K562 (cell line): Measurements from ENCODE around the gene POT1. TPM values are rescaled to one million over a fixed set of nuclear protein-coding genes. Genes with fewer than 3 reads are reported as not detected.
A peak's percentile ranks its signal among the peaks of the same experiment; 100 is the strongest.

Experiments used
- ARID3A ChIP-seq: IDR thresholded peaks from 2 replicates; pipeline ENCODE4 v1.6.1; 2012; ENCODE audit warnings: low read depth, low read length, improper control_type of control experiment, borderline replicate concordance
- GABPA ChIP-seq: fragments of 200-800 bp; sonication (Bioruptor generic); conservative IDR thresholded peaks from 2 replicates; pipeline ENCODE4 v1.6.1; 2016; ENCODE audit warnings: low read depth, missing genetic modification characterization, missing compliant biosample characterization
- HEY1 ChIP-seq: fragments of 250-450 bp; sonication (Bioruptor Pico); IDR thresholded peaks from 2 replicates; pipeline ENCODE4 v1.5.0; 2020; ENCODE audit warnings: mild to moderate bottlenecking, moderate library complexity, borderline replicate concordance
- MGA ChIP-seq: fragments of 450-650 bp; IDR thresholded peaks from 2 replicates; pipeline ENCODE4 v1.6.1; 2016; ENCODE audit warnings: mild to moderate bottlenecking, moderate library complexity
- POLR2H ChIP-seq: IDR thresholded peaks from 2 replicates; pipeline ENCODE4 v1.6.1; 2016; ENCODE audit warnings: missing genetic modification characterization, low read depth, mild to moderate bottlenecking, control low read depth, missing compliant biosample characterization, moderate library complexity
- TAF9B ChIP-seq: fragments of 450-650 bp; IDR thresholded peaks from 2 replicates; pipeline ENCODE4 v1.6.1; 2018; ENCODE audit warnings: mild to moderate bottlenecking; ENCODE audit not compliant: partially characterized antibody
- ZNF175 ChIP-seq: fragments of 200-800 bp; sonication (Bioruptor generic); IDR thresholded peaks from 2 replicates; pipeline ENCODE4 v1.6.1; 2016; ENCODE audit warnings: low read depth, mild to moderate bottlenecking, missing genetic modification characterization, missing compliant biosample characterization
- ZNF398 ChIP-seq: fragments of 250-450 bp; sonication (Bioruptor Pico); IDR thresholded peaks from 2 replicates; pipeline ENCODE4 v1.8.0; 2021; ENCODE audit warnings: moderate library complexity, mild to moderate bottlenecking, inconsistent platforms
- ZNF589 ChIP-seq: fragments of 200-800 bp; sonication (Bioruptor generic); IDR thresholded peaks from 2 replicates; pipeline ENCODE4 v1.6.1; 2016; ENCODE audit warnings: low read depth, missing genetic modification characterization, missing compliant biosample characterization
- polyA plus RNA-seq, 8 experiments: library from polyadenylated mRNA; depleted of rRNA in 4 of 8; stranded (reverse) in 5 of 8; unstranded in 3 of 8; fragments of >200 nt; fragmentation: Nextera tagmentation in 2 of 8; fragmentation: Illumina TruSeq in 1 of 8; extraction: Ambion mirVana in 2 of 8; extraction: Trizol in 1 of 8; gene quantifications; 2 replicates each; pipeline versions ENCODE4 v1.2.1 to v1.2.3, GENCODE V29; 2011 to 2014; ENCODE audit warnings: inconsistent platforms in 1 of 8, missing spikeins in 1 of 8
- total RNA-seq, 7 experiments: library from RNA; depleted of rRNA in 6 of 7; stranded (reverse); fragments of >200 nt in 6 of 7; fragmentation: Illumina TruSeq in 2 of 7; extraction: Trizol in 2 of 7; gene quantifications; 2 replicates each; pipeline versions ENCODE4 v1.2.1 to v1.2.3, GENCODE V29; 2011 to 2021; ENCODE audit warnings: low replicate concordance in 1 of 7

Gene POT1
- total and polyA plus RNA-seq, 9 of the 15 experiments (the other 6 are each of a cell fraction or from before 2014, with no cell fraction given): 37.9 to 140 (median 63.6) TPM

- 0 out of 2 replicates have a peak, but pooled peaks have one; percentile 47 for TF ChIP-seq MGA
- TF ChIP-seq ZNF175 (CRISPR knock-in tag): 0 out of 2 replicates have a peak, but pooled peaks have one; percentile 24
- TF ChIP-seq TAF9B: peak; percentile 32
- TF ChIP-seq HEY1 (CRISPR knock-in tag): 0 out of 2 replicates have a peak, but pooled peaks have one; percentile 31
- peak; percentile 65; the same call in 1 of the 2 replicates for TF ChIP-seq GABPA (tag)
- TF ChIP-seq ARID3A: 0 out of 2 replicates have a peak, but pooled peaks have one; percentile 19
- TF ChIP-seq ZNF589 (CRISPR knock-in tag): peak; percentile 55; the same call in 1 of the 2 replicates
- TF ChIP-seq POLR2H: peak; percentile 62
- TF ChIP-seq ZNF398 (CRISPR knock-in tag): no peak
- TF ChIP-seq, all 486 proteins: peak for 13
Measured at GRCh38 chr7:124930173-124930623, 573 bp upstream of the POT1 start (continued).
